ENCODE data around the gene SLX9. TPM values are rescaled to one million over a fixed set of nuclear protein-coding genes. Genes with fewer than 3 reads are reported as not detected.

SLX9 gene
- total and polyA plus RNA-seq, 2 experiments from 2014 or later: 24.7 to 31.2 TPM

GRCh38 chr21:44984428-44984791, 44.6 kb downstream of the SLX9 start:
- Histone ChIP-seq H3K36me3 (no peaks in the 10 kb centered on the region), H3K4me3 (no peak overlapping the region), H3K9me3 (ENCODE audit: low read depth) (no peaks in the 10 kb centered on the region), H3K27ac (peak overlapping the region; percentile 71), H3K27me3 (no peaks in the 10 kb centered on the region), H3K4me1 (ENCODE audit: low read depth) (peaks cover 19% of the 10 kb centered on the region)
- no peak for DNase-seq (ENCODE audit: low read depth in 1 of 2, low spot score in 1 of 2)
- TF ChIP-seq CTCF (IDR thresholded peaks at IDR 0.05; ENCODE audit: low read depth, low read length): no peak

DNA sequence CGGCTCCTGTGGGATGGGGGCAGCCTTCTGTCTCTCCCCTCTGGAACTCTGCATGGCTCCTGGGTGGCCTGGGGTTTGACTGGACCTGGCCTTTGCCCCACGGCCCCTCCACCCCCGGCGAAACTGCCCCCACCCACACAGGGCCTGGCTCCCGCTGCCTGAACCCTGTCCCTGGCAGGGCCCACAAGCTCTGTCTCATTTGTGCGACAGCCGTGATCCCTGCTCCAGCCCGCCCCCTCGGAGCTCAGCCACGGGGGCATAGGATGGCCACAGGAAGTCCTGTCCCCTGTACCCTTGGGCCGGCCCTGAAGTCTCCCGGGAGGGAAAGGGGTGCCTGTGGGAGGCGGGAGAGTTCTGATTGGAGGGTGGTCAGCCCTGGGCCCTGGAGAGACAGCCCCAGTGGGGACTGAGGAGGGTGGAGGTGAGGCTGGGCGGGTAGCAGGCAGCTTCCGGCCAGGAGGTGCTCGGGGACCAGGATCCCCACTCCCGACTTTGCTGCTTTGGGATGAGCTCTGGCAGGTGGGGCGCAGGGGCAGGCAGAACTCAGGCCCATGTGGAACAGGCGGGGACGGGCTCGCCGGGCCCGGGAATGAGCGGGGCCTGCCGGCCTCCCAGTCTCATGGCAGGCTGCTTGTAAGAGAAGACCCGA, 45.1 kb downstream of the SLX9 start:
- TF ChIP-seq CTCF (IDR thresholded peaks at IDR 0.05; ENCODE audit: low read depth, low read length): no peak
- no peaks in the 10 kb centered on the region for H3K9me3 ChIP-seq (ENCODE audit: low read depth)
- peaks cover 24% of the 10 kb centered on the region for H3K4me1 ChIP-seq (ENCODE audit: low read depth)
- H3K27me3 ChIP-seq: no peaks in the 10 kb centered on the region
- H3K4me3 ChIP-seq: no peak overlapping the region
- H3K36me3 ChIP-seq: no peaks in the 10 kb centered on the region
- DNase-seq (ENCODE audit: low read depth in 1 of 2, low spot score in 1 of 2): peak in 1 of 2 donors; percentile 43
- peak overlapping the region; percentile 71 for H3K27ac ChIP-seq

DNA sequence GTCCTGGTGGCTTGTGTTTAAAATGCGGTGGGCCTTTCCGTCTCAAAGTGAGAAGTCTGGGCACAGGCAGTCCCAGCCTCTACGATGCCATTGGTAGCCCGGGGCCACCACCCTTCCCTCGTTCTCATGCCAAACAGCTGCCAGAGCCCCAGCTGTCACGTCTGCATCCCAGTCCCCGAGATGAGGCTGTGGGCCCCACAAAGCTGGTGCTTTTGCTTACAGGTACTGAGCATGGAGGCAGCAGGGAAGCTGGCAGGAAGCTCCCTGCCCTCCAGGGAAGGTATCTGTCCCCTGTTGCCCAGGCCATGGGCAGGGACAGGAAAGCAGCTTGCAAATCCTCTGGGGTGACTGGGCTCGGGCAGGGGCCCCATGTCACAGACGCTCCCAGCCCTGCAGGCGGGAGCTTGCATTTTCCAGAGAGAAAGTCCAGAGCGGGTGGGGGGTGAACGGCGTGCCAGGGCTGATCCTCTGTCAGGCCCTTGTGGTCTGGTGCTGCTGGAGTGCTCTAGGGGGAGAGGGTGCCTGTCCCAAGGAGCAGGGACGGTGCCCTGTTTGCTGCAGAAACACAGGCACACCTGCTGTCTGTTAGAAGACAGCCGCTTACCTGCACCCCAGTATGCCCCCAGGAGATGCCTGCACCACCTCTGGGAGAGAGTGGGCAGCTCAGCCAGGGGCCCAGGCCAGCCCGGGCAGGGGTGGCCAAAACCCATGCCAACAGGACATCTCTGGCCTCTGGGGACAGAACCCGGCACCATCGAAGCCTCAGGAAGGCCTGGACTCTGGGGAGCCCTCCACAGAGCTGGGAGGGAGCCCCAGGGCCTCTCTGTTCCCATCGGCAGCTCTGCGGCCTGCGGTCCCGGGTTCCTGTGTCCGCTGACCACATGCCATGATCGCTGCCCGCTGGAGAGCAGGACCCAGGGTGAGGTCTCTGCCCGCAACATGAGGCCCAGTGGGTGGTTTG, 45.9 kb downstream of the SLX9 start:
- no peak for TF ChIP-seq CTCF (IDR thresholded peaks at IDR 0.05; ENCODE audit: low read depth, low read length)
- H3K27me3 ChIP-seq: no peaks in the 10 kb centered on the region
- peaks cover 27% of the 10 kb centered on the region for H3K4me1 ChIP-seq (ENCODE audit: low read depth)
- H3K27ac ChIP-seq: peak overlapping the region; percentile 10
- H3K9me3 ChIP-seq (ENCODE audit: low read depth): no peaks in the 10 kb centered on the region
- no peak overlapping the region for H3K4me3 ChIP-seq
- no peak for DNase-seq (ENCODE audit: low read depth in 1 of 2, low spot score in 1 of 2)
- no peaks in the 10 kb centered on the region for H3K36me3 ChIP-seq

- no peaks in the 10 kb centered on the region for H3K36me3 ChIP-seq
- H3K4me3 ChIP-seq: no peak overlapping the region
- no peak for TF ChIP-seq CTCF (IDR thresholded peaks at IDR 0.05; ENCODE audit: low read depth, low read length)
- H3K27me3 ChIP-seq: no peaks in the 10 kb centered on the region
- no peak overlapping the region for H3K27ac ChIP-seq
- DNase-seq (ENCODE audit: low read depth in 1 of 2, low spot score in 1 of 2): no peak
- peaks cover 27% of the 10 kb centered on the region for H3K4me1 ChIP-seq (ENCODE audit: low read depth)
- H3K9me3 ChIP-seq (ENCODE audit: low read depth): no peaks in the 10 kb centered on the region
These were observed 46.9 kb downstream of the SLX9 start for GRCh38 chr21:44986471-44987291.

- Histone ChIP-seq H3K9me3 (ENCODE audit: low read depth) (no peaks in the 10 kb centered on the region), H3K36me3 (no peaks in the 10 kb centered on the region), H3K27me3 (no peaks in the 10 kb centered on the region), H3K27ac (no peak overlapping the region), H3K4me1 (ENCODE audit: low read depth) (peaks cover 27% of the 10 kb centered on the region), H3K4me3 (no peak overlapping the region)
- no peak for DNase-seq (ENCODE audit: low read depth in 1 of 2, low spot score in 1 of 2)
- TF ChIP-seq CTCF (IDR thresholded peaks at IDR 0.05; ENCODE audit: low read depth, low read length): no peak
These were observed 47.6 kb downstream of the SLX9 start for GRCh38 chr21:44987301-44987885.

Data from cardiac muscle cell (in vitro differentiated cells and primary cell).